Measurements from ENCODE around the gene DDX4.
A peak's percentile ranks its signal among the peaks of the same experiment; 100 is the strongest.

Gene DDX4

GRCh38 chr5:55732585-55732984, 5.3 kb upstream of the DDX4 start:
- Mint-ChIP-seq H3K9me3 (no peaks in the 10 kb centered on the region), H3K27ac (no peak overlapping the region), H3K36me3 (ENCODE audit: low read depth) (no peaks in the 10 kb centered on the region), H3K4me1 (no peaks in the 10 kb centered on the region), H3K4me3 (no peak overlapping the region), H3K27me3 (ENCODE audit: low read depth) (peaks cover 4% of the 10 kb centered on the region)
- no peak for TF ChIP-seq CTCF (IDR thresholded peaks at IDR 0.05; ENCODE audit: unreplicated experiment in 3 of 3)

DNA sequence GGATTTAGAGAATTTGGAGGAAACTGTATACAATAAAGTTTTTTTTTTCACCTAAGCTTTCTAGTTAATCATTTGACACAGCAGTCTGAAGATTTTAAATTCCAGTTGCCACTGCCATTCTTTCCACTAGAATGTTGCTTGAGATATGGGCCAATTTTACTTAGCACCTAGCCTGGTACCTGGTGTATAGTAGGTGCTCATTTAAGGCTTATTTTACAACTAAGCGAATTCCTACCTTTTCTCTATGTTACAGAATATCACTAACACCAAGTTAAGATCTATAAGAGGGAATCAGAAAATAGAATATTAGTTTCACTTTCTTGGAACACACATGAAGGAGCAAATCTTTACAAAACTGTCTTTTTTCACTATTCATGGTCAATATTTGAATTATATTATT, 3.2 kb upstream of the DDX4 start:
- H3K36me3 Mint-ChIP-seq (ENCODE audit: low read depth), result no peaks in the 10 kb centered on the region
- no peak overlapping the region for H3K4me3 Mint-ChIP-seq
- no peak overlapping the region for H3K27ac Mint-ChIP-seq
- no peak for TF ChIP-seq CTCF (IDR thresholded peaks at IDR 0.05; ENCODE audit: unreplicated experiment in 3 of 3)
- H3K27me3 Mint-ChIP-seq (ENCODE audit: low read depth), result peaks cover 4% of the 10 kb centered on the region
- H3K9me3 Mint-ChIP-seq, result no peaks in the 10 kb centered on the region
- H3K4me1 Mint-ChIP-seq, result no peaks in the 10 kb centered on the region

GRCh38 chr5:55742778-55743177, 4.9 kb downstream of the DDX4 start:
- no peak for TF ChIP-seq CTCF (IDR thresholded peaks at IDR 0.05; ENCODE audit: unreplicated experiment in 3 of 3)

DNA sequence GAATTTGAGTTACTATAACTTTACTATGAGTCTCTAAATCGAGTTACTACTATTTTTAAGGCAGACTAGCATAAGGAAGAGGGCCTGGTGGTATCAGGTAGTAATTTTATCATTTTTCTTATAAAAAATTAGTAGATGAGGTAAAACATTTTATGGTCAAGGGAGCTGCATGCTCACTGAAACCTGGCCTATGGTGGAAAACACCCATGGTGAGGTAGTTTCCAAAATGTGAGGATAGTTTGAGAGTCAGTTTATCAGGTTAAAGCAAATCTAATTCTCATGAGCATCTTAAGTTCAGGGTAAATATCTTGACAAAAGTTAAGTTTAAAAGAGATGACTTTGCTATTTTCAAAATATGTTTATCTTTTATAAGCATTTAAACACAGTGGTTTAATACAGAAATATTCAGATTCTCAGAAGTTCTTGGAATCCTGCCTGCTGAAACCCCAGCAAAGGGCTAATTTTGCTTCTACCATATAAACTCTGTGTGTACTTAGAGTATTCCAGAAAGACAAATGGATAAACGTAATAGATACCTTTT, 10.0 kb downstream of the DDX4 start:
- Mint-ChIP-seq H3K4me1 (peaks cover 6% of the 10 kb centered on the region), H3K36me3 (ENCODE audit: low read depth) (no peaks in the 10 kb centered on the region), H3K9me3 (no peaks in the 10 kb centered on the region), H3K27me3 (ENCODE audit: low read depth) (no peaks in the 10 kb centered on the region), H3K4me3 (no peak overlapping the region), H3K27ac (no peak overlapping the region)
- no peak for TF ChIP-seq CTCF (IDR thresholded peaks at IDR 0.05; ENCODE audit: unreplicated experiment in 3 of 3)

More at GRCh38 chr5:55742778-55743177, 4.9 kb downstream of the DDX4 start:
- Mint-ChIP-seq H3K36me3 (ENCODE audit: low read depth) (no peaks in the 10 kb centered on the region), H3K27me3 (ENCODE audit: low read depth) (no peaks in the 10 kb centered on the region), H3K4me1 (no peaks in the 10 kb centered on the region), H3K9me3 (no peaks in the 10 kb centered on the region), H3K27ac (no peak overlapping the region), H3K4me3 (no peak overlapping the region)

DNA sequence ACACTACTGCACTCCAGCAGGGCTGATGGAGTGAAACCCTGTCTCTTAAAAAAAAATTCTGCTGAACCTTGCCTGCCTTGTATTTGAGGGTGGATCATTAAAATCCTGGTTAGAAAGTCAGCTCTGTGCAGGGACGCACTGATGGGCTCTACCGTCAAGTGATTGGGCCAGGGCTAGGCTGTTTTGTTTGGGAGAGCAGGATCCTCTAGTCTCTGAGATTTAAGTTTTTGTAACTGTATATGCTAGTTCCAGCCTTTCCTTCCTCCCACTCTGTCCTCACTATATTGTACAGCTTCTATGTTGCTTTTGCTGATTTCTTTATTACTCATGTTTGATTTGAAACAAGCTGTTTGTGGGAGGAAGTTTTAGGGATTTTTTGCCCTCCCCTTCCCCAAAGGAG, 11.5 kb downstream of the DDX4 start:
- no peaks in the 10 kb centered on the region for H3K36me3 Mint-ChIP-seq (ENCODE audit: low read depth)
- peaks cover 6% of the 10 kb centered on the region for H3K4me1 Mint-ChIP-seq
- no peak for TF ChIP-seq CTCF (IDR thresholded peaks at IDR 0.05; ENCODE audit: unreplicated experiment in 3 of 3)
- H3K4me3 Mint-ChIP-seq, result no peak overlapping the region
- H3K27ac Mint-ChIP-seq, result peak overlapping the region; percentile 12 to 60 (median 28)
- no peaks in the 10 kb centered on the region for H3K9me3 Mint-ChIP-seq
- no peaks in the 10 kb centered on the region for H3K27me3 Mint-ChIP-seq (ENCODE audit: low read depth)

DNA sequence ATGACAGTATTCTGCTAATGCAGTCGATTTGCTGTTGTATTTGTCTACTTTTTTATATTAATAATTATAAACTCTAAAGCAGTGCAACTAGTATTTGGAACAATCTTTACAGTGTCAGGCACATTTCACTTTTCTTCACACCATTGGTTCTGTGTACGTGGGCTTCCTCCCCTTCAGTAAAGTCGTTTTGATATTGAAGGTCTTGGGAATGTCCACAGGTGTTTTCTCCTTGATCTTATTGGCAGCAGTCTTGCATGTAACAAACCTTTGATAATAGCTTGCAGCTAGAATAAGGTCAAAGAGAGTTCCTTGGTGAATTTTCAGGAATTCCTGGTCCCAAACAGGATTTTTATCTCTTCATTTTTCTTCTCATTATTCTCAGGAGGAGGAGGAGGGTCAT, 12.2 kb downstream of the DDX4 start:
- H3K36me3 Mint-ChIP-seq (ENCODE audit: low read depth), result no peaks in the 10 kb centered on the region
- H3K4me3 Mint-ChIP-seq, result no peak overlapping the region
- H3K27ac Mint-ChIP-seq, result no peak overlapping the region
- no peaks in the 10 kb centered on the region for H3K9me3 Mint-ChIP-seq
- peaks cover 6% of the 10 kb centered on the region for H3K4me1 Mint-ChIP-seq
- no peak for TF ChIP-seq CTCF (IDR thresholded peaks at IDR 0.05; ENCODE audit: unreplicated experiment in 3 of 3)
- no peaks in the 10 kb centered on the region for H3K27me3 Mint-ChIP-seq (ENCODE audit: low read depth)

Measured in nephron (organoid).